Cardiac atrium fibroblast (primary cell): ENCODE results near the gene CFDP1. TPM values are rescaled to one million over a fixed set of nuclear protein-coding genes. Genes with fewer than 3 reads are reported as not detected.

Experiments used
- total RNA-seq: library from RNA; depleted of rRNA; stranded (reverse); fragments of >200 nt; gene quantifications from 2 replicates; pipeline ENCODE4 v1.2.3, GENCODE V29; 2015

CFDP1 gene
- total RNA-seq: 24.6 and 39.2 TPM in 2 replicates

GRCh38 chr16:75432828-75433731 is at the start of gene CFDP1:
TSS of gene CFDP1 (minus strand) at chr16:75433503. CDS start at chr16:75433352, 151 bp downstream.

GRCh38 chr16:75464122-75464918 is 31.0 kb upstream of the CFDP1 start, which contains the start of gene TMEM170A:
TSS of gene TMEM170A (minus strand) at chr16:75464689. CDS start at chr16:75464600, 89 bp downstream.

GRCh38 chr16:75251280-75252048 is 181.8 kb downstream of the CFDP1 start, which contains the start of gene BCAR1:
TSS of gene BCAR1 (minus strand) at chr16:75251624. CDS start at chr16:75251482, 142 bp downstream.

Other genes with a start within 250 kb of the CFDP1 start
- gene CTRB2, start 226.3 kb downstream of the CFDP1 start, total RNA-seq: not detected in 2 replicates
- not detected in 2 replicates for gene CTRB1, start 214.5 kb downstream of the CFDP1 start, total RNA-seq
- 67.9 and 75.5 TPM in 2 replicates for gene BCAR1, start 181.9 kb downstream of the CFDP1 start, total RNA-seq
- 7.1 and 11.2 TPM in 2 replicates for gene TMEM170A, start 31.2 kb upstream of the CFDP1 start, total RNA-seq
- 0.72 and 0.97 TPM in 2 replicates for gene CHST6, start 61.9 kb upstream of the CFDP1 start, total RNA-seq
- gene CHST5, start 102.6 kb upstream of the CFDP1 start, total RNA-seq: not detected in 2 replicates
- 9.4 and 13.6 TPM in 2 replicates for gene TMEM231, start 122.7 kb upstream of the CFDP1 start, total RNA-seq
- gene GABARAPL2, start 132.9 kb upstream of the CFDP1 start, total RNA-seq: 51.8 and 62.0 TPM in 2 replicates
- 27.5 and 34.7 TPM in 2 replicates for gene ADAT1, start 189.8 kb upstream of the CFDP1 start, total RNA-seq
- 137 and 149 TPM in 2 replicates for gene KARS1, start 214.2 kb upstream of the CFDP1 start, total RNA-seq
- 35.0 and 45.4 TPM in 2 replicates for gene TERF2IP, start 214.3 kb upstream of the CFDP1 start, total RNA-seq
- not detected in 2 replicates for gene CPHXL2, start 243.5 kb upstream of the CFDP1 start, total RNA-seq